Adipose tissue (tissue), 3 donors: ENCODE measurements around the gene RUNDC3A. TPM values are rescaled to one million over a fixed set of nuclear protein-coding genes. Genes with fewer than 3 reads are reported as not detected.

Experiments
- H3K27ac ChIP-seq: one replicate; pipeline ENCODE4 v1.5.1; 2013; ENCODE audit warnings: low read depth, low read length
- WGBS, 3 donors: extraction: QIAGEN DNeasy Blood & Tissue Kit; methylation state at CpG; one replicate each; pipeline ENCODE4 v1.1.7; 2013; 5-methylcytosine and 5-hydroxymethylcytosine counted together
- polyA plus RNA-seq, 3 donors: library from polyadenylated mRNA; stranded (reverse); fragments of 200-250 nt; gene quantifications; one replicate each; pipeline ENCODE4 v1.2.3, GENCODE V29; 2013
- donor health status: healthy with polysubstance abuse.
- donor health status: Bipolar disorder and iron deficiency.
- donor health status: healthy.

Gene RUNDC3A
- 1 to 10 TPM in 1 of 3 donors, under 1 TPM in 1, not detected in 1; 0.25 to 4.2 TPM for polyA plus RNA-seq

DNA sequence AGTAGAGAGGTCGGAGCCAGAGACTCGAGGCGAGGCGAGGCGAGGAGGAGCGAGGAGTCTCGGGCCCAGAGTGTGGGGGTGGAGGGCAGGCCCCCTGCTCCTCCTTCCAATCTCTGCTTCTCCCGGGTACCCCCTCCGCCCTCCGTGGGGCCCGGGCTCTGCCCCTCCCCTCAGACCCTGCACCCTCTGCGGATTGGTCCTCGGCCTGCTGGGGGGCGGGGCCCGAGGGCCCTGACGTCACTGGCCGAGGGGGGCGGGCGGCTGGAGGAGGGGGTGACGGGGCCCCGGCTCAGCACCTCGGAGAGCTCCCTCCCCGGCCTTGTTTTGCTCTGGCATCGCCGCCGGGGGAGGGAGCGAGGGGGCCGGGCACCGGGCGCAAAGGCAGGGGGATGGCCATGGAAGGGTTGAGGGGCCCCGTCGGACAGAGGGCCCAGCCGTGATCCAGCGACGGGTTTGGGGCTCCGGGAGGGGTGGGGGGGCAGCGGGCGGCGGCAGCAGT lies at the start of gene RUNDC3A:
Gene RUNDC3A (plus strand): TSS at position 282 of the 499 bp plus-strand sequence. CDS start 232 bp downstream, outside the sequence.
- WGBS, 3 donors: 1 to 2% (median 1%) methylated on average over 17 to 39 of the region's 39 CpGs
- H3K27ac ChIP-seq: no peak within 1 kb of the TSS

- WGBS, 3 donors: 69 to 81% (median 71%) methylated on average over 17 of the region's 17 CpGs
- no peak overlapping the region for H3K27ac ChIP-seq
These were observed 49.5 kb upstream of the RUNDC3A start for GRCh38 chr17:44258811-44259351.

DNA sequence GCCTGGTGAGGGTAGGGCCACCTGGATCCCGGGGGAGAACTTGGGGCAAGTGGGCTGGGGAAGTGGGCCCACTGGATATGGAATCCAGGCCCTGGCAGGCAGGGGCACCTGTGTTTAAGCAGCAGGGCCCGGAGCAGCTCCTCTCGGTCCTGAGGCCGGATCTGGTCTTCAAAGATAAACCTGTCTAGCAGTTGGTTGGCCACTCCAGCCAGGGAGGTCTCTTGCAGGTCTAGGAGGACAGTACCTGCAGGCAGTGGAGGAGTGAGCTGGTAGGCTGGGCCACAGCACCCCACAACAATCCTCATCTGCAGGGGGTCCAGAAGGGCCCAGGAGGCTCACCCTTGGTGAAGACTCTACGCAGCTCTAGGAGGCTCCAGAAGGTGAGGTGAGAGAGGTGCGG lies 48.1 kb upstream of the RUNDC3A start:
- no peak overlapping the region for H3K27ac ChIP-seq
- WGBS, 3 donors: 90 to 94% (median 94%) methylated on average over 6 of the region's 6 CpGs

GRCh38 chr17:44262654-44263225 lies 45.7 kb upstream of the RUNDC3A start:
- WGBS, 3 donors: 62 to 72% (median 70%) methylated on average over 11 of the region's 11 CpGs
- no peak overlapping the region for H3K27ac ChIP-seq

- 85 to 93% (median 92%) methylated on average over 7 of the region's 7 CpGs for WGBS, 3 donors
- H3K27ac ChIP-seq: no peak overlapping the region
These were observed 45.0 kb upstream of the RUNDC3A start for GRCh38 chr17:44263345-44263902.

GRCh38 chr17:44266402-44267164 lies 41.8 kb upstream of the RUNDC3A start:
- no peak overlapping the region for H3K27ac ChIP-seq
- WGBS, 3 donors: 48 to 72% (median 66%) methylated on average over 9 of the region's 9 CpGs

GRCh38 chr17:44267165-44267455 lies 41.3 kb upstream of the RUNDC3A start:
- WGBS, 3 donors: 89 to 95% (median 94%) methylated on average over 5 of the region's 5 CpGs
- H3K27ac ChIP-seq: no peak overlapping the region

- H3K27ac ChIP-seq: no peak within 1 kb of the TSS
- 81 to 88% (median 82%) methylated on average over 14 of the region's 14 CpGs for WGBS, 3 donors
These were observed 40.4 kb upstream of the RUNDC3A start, which contains the start of gene SLC4A1 for GRCh38 chr17:44267818-44268490. TSS of gene SLC4A1 (minus strand) at chr17:44268135. CDS start at chr17:44262866, 5,269 bp downstream.

- 72 to 84% (median 82%) methylated on average over 11 of the region's 11 CpGs for WGBS, 3 donors
- no peak overlapping the region for H3K27ac ChIP-seq
These were observed 39.5 kb upstream of the RUNDC3A start for GRCh38 chr17:44268709-44269534.

DNA sequence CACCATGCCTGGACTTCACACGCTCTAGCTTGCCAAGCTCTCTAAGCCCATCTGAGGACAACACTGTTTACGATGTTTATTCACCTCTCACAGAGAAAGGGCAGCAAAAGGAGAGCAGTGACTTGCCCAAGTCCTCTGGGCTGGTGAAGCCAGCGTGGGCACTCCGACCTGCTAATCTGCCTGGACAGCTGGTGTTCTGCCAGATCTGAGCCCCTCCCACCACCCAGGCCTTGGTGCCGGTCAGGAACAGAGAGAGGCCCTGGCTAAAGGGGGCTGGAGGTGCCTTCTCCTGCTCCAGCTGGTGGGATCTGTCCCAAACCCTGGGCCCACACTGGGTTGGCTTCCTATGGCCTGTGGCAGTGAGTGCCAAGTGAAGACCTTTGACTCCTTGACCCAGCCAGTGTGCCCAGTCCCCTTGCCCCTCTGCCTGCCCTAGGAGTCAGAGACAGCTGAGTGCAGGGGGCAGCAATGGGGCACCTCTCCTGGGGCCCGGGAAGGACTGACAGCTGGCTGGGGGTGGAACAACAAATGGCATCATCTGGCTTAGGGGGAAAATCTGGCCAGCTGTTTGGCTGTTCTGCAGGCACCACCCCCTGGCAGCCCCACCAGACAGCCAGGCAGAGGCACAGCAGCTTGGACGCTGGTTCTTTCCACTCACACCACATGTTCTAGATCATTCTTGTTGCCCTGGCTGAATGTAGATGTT lies 38.7 kb upstream of the RUNDC3A start:
- no peak overlapping the region for H3K27ac ChIP-seq
- 52 to 73% (median 71%) methylated on average over 6 to 7 of the region's 7 CpGs for WGBS, 3 donors

GRCh38 chr17:44272321-44272951 lies 36.0 kb upstream of the RUNDC3A start:
- H3K27ac ChIP-seq: no peak overlapping the region
- 46 to 62% (median 54%) methylated on average over 13 of the region's 13 CpGs for WGBS, 3 donors

DNA sequence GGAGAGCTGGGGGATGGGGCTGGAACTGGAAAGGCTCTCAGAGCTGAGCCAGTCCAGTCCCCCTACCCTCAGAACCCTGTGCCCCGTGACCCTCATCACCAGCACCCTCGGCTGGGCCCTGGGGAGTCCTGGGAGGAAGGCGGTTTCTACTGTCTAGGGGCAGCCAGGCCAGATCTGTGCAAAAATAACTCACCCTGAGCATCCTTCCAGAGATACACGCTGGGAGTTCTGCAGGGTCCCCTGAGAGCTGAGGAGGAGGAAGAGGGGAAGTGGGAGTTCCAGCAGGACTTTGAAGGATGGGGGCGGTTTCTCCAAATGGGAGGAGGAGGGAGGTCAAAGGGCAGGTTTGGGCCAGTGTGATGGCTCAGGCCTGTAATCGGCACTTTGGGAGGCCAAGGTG lies 35.4 kb upstream of the RUNDC3A start:
- WGBS, 3 donors: 71 to 79% (median 76%) methylated on average over 6 of the region's 6 CpGs
- H3K27ac ChIP-seq: no peak overlapping the region

- 89 to 94% (median 93%) methylated on average over 5 of the region's 5 CpGs for WGBS, 3 donors
- H3K27ac ChIP-seq: no peak overlapping the region
These were observed 34.8 kb upstream of the RUNDC3A start for GRCh38 chr17:44273607-44274006.

GRCh38 chr17:44277976-44278375 lies 30.4 kb upstream of the RUNDC3A start:
- H3K27ac ChIP-seq: no peak overlapping the region
- 77 to 87% (median 80%) methylated on average over 4 of the region's 4 CpGs for WGBS, 3 donors

- H3K27ac ChIP-seq: no peak overlapping the region
- WGBS, 3 donors: 85 to 95% (median 86%) methylated on average over 2 of the region's 2 CpGs
These were observed 29.1 kb upstream of the RUNDC3A start for GRCh38 chr17:44279346-44279665.

DNA sequence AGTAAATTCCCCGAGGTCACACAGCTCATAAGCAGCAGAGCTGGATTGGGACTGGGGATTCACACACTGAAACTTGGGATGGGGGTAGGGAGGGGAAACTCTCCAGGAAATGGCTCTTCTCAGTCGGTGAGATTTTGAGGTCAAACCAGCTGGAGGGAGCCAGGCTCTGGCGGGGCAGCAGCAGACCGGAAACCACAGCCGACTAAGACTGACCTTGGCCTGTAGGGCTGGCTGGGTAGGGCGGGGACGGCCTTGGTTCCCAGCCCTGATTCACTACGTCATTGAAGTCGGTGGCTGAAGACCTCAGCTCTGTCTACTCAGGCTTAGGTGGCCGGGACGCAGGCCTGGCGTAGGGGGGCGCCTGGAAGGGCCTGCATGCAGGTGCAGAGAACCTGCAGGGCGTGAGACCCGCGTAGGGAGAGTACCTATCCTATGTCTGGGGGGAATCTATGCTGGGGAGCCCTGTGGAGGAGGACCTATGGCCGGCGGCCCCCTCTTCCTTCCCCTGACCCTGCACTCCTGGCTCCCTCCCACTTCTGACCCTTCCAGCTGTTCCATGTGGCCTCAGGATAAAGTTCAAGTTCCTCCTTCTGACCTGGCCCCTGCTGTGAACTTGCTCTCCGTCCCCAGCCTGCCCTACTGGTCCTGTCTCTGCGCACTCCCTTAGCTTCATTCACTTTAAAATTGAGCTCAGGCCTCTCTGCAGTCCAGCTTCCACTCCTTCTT lies 28.6 kb upstream of the RUNDC3A start:
- WGBS, 3 donors: 21 to 35% (median 25%) methylated on average over 20 of the region's 20 CpGs
- H3K27ac ChIP-seq: no peak overlapping the region
